GM03348 (cell line): Measurements from ENCODE around the gene DLGAP1.

Experiments
- DNase-seq: peaks from one replicate; pipeline ENCODE4 v3.0.0; 2012; ENCODE audit warnings: low spot score

Gene DLGAP1

GRCh38 chr18:3683483-3683882 lies 771.6 kb downstream of the DLGAP1 start:
- no peak for DNase-seq

GRCh38 chr18:3682061-3682460 lies 773.0 kb downstream of the DLGAP1 start:
- no peak for DNase-seq

- no peak for DNase-seq
Observed at GRCh38 chr18:3679241-3679640, 775.9 kb downstream of the DLGAP1 start.

- no peak for DNase-seq
Observed at GRCh38 chr18:3675994-3676393, 779.1 kb downstream of the DLGAP1 start.

DNA sequence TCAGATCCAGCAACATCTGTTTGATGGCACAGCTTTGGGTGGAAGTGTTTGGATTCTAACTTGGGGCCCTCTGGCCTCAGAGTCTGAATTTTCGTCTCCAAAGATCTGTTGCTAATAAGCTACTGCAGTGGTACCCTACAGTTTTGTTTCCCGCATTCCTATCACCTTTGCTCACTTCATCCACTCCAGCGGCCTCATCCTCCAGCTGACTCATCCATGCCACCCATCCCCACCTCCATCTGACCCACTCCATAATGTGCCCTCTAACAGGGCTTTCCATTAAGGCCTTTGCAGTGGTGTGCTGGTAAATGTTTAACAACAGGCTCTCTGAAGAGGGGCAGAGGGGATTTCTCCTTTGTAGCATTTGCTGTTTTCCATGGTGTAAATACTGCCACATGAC lies 779.7 kb downstream of the DLGAP1 start:
- DNase-seq: no peak

- DNase-seq: no peak
Observed at GRCh38 chr18:3671176-3671575, 783.9 kb downstream of the DLGAP1 start.

GRCh38 chr18:3669376-3669775 lies 785.7 kb downstream of the DLGAP1 start:
- DNase-seq: no peak

- no peak for DNase-seq
Observed at GRCh38 chr18:3667255-3668137, 787.6 kb downstream of the DLGAP1 start.

GRCh38 chr18:3666526-3667254 lies 788.4 kb downstream of the DLGAP1 start:
- no peak for DNase-seq

- peak; percentile 89 for DNase-seq
Observed at GRCh38 chr18:3665780-3666525, 789.2 kb downstream of the DLGAP1 start.

DNA sequence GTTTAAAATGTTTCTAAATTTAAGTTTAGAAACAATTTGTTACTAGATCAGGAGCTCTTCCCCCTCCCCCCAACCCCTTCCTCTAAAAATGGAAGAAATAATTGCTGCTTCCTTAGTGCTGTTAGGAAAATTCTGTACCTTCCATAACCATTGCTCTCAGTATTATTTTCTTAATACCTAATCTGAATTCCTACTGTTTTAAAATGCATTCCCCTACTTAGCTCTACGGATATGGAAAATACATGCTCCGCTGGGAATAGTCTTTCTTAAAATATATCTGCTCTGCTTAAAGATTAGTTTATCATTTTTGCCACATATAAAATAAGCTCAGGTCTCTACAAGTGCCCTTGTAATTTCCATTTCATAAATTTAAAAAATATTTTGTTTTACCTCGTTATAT lies 789.9 kb downstream of the DLGAP1 start:
- no peak for DNase-seq

GRCh38 chr18:3664563-3665178 lies 790.4 kb downstream of the DLGAP1 start:
- no peak for DNase-seq

DNA sequence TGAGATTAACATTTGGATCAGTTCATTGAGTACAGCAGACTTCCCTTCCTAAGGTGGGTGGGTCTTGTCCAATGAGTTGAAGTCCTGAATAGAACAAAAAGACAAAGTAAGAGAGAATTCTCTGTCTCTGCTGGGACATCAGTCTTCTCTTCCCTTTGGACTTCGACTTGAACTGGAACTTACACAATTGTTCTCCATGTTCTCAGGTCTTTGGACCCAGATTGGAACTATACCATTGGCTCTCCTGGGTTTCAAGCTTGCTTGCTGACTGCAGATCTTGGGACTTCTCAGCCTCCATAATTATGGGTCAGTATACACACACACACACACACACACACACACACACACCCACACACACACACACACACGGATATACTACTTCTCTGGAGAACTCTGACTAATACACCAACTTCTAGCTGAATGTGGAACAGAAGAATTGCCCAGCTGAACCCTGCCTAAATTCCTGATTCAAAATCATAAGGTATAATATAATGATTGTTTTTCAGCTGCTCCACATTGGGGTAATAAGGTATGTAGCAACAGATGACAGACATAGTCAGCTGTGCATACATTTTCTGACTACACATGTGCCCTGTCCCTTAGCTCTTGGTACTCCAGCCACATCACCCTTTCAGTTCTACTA lies 791.1 kb downstream of the DLGAP1 start:
- no peak for DNase-seq

DNA sequence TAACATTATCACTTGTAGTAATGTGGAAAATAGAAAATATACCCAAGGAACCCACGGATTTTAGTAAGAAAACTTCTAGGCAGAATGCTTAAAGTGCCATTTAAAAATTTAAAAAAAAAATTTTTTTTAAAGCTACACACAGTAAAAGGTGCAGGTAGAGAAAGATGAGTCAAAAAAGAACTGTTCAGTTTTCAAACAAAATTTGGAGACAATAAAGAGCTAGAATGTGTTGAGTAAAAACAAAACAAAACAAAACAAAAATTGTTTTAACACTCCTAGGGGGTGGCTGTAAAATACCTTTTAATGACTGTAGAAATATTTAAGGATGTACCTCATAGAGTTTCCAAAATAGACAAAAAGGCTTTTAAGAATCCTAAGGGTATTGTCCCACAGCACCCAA lies 793.1 kb downstream of the DLGAP1 start:
- DNase-seq: no peak

- no peak for DNase-seq
Observed at GRCh38 chr18:3660739-3661515, 794.2 kb downstream of the DLGAP1 start.

- DNase-seq: no peak
Observed at GRCh38 chr18:3658529-3658928, 796.6 kb downstream of the DLGAP1 start.

GRCh38 chr18:3655254-3656050 lies 799.7 kb downstream of the DLGAP1 start:
- no peak for DNase-seq

DNA sequence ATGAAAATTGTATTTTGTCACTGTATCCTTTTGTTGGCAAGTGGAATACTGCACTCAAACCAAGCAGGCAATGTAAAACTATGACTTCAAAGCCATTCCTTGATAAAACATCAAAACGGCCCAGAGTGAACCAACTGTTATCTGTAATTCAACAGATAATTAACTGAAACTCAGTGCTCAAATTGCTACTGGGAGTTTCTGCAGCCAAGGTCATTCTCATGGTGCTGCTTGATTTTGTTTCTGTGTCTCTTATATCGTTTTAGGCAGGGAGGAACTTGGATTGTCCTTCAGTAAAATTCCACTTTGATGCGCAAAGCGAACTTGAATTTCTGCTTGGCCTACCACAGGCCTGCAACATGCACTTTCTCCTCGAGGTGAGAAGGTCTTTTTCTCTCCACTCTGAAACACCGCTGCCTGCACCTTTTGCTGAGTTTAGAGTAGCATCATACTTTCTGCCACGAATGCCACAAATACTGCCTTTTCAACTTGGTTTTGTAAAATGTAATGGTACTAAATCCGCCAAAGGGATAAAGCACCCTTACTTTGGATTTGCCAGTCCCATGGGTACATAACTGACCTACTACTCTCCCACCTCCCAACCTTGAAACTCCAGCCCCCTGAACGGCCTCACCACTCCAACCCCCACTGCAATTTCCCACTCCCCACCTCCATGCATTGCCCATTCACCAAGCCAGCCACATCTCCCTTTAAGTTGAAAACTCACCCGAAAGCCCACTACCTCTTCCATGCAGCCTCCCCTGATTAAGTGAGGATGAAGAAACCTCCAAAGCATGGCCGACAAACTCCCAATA lies 800.5 kb downstream of the DLGAP1 start:
- no peak for DNase-seq

GRCh38 chr18:3653851-3654441 lies 801.2 kb downstream of the DLGAP1 start:
- DNase-seq: no peak
